ENCODE measurements around the gene INSR.

DNA sequence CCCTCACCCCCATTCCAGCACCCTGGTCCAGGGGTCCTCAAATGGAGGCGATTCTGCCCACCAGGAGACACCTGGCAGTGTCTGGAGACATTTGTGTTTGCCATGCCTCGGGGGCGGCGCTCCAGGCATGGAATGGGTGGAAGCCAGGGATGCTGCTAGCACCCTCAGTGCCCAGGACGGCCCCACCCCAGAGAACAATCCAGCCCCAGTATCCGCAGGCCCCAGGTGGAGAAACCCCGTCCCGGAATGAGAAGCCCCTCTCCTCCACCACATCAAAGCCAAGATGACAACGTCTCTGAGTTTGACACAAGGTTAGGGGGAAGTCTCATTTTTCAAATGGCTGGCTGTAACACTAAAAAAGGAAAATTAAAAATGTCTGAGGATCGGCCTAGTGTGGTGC is 68.5 kb downstream of the INSR start:
- TF ChIP-seq POLR2A (IDR thresholded peaks at IDR 0.05; ENCODE audit: low read depth, low read length) = no peak
- no peak for TF ChIP-seq EZH2 (IDR thresholded peaks at IDR 0.05; ENCODE audit: borderline replicate concordance, low read depth, low read length, severe bottlenecking)
- TF ChIP-seq, protein P1, sequence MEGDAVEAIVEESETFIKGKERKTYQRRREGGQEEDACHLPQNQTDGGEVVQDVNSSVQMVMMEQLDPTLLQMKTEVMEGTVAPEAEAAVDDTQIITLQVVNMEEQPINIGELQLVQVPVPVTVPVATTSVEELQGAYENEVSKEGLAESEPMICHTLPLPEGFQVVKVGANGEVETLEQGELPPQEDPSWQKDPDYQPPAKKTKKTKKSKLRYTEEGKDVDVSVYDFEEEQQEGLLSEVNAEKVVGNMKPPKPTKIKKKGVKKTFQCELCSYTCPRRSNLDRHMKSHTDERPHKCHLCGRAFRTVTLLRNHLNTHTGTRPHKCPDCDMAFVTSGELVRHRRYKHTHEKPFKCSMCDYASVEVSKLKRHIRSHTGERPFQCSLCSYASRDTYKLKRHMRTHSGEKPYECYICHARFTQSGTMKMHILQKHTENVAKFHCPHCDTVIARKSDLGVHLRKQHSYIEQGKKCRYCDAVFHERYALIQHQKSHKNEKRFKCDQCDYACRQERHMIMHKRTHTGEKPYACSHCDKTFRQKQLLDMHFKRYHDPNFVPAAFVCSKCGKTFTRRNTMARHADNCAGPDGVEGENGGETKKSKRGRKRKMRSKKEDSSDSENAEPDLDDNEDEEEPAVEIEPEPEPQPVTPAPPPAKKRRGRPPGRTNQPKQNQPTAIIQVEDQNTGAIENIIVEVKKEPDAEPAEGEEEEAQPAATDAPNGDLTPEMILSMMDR (IDR thresholded peaks at IDR 0.05; ENCODE audit: extremely low read depth in 1 of 2, insufficient read depth in 1 of 2, low read depth in 1 of 2, low read length in 2 of 2) = no peak
- TF ChIP-seq, protein P2, sequence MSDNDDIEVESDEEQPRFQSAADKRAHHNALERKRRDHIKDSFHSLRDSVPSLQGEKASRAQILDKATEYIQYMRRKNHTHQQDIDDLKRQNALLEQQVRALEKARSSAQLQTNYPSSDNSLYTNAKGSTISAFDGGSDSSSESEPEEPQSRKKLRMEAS (IDR thresholded peaks at IDR 0.05; ENCODE audit: insufficient read depth, insufficient read length) = no peak
- no peak for TF ChIP-seq JUN (IDR thresholded peaks at IDR 0.05; ENCODE audit: borderline replicate concordance, insufficient read depth, insufficient read length, low read depth)
- no peak for TF ChIP-seq POLR2AphosphoS5 (IDR thresholded peaks at IDR 0.05; ENCODE audit: insufficient read depth, low read depth, low read length)
- TF ChIP-seq MYC (IDR thresholded peaks at IDR 0.05; ENCODE audit: low read depth, low read length) = no peak

All from endothelial cell of umbilical vein (primary cell).